Loucy (cell line): ENCODE measurements around the gene MIER3.

ENCODE experiments used
- H2AFZ ChIP-seq: fragments of 200-600 bp; sonication (generic); 2 replicates; pipeline ENCODE4 v1.6.0; 2016; ENCODE audit warnings: antibody characterized with exemption, mild to moderate bottlenecking, low read length, moderate library complexity
- H3F3A ChIP-seq: fragments of 200-600 bp; 2 replicates; pipeline ENCODE4 v1.6.0; 2016; ENCODE audit warnings: antibody characterized with exemption, low read depth, mild to moderate bottlenecking
- H3K27me3 ChIP-seq: fragments of 200-600 bp; sonication (generic); 2 replicates; pipeline ENCODE4 v1.6.1; 2014; ENCODE audit warnings: low read length, mild to moderate bottlenecking; ENCODE audit not compliant: insufficient read depth, poor library complexity, severe bottlenecking
- H3K36me3 ChIP-seq: fragments of 200-600 bp; sonication (generic); 2 replicates; pipeline ENCODE4 v1.6.1; 2016; ENCODE audit warnings: low read length; ENCODE audit not compliant: insufficient read depth
- H3K4me1 ChIP-seq: fragments of 200-600 bp; sonication (generic); 2 replicates; pipeline ENCODE4 v1.5.1; 2014; ENCODE audit warnings: low read length, mild to moderate bottlenecking; ENCODE audit not compliant: insufficient read depth, poor library complexity, severe bottlenecking
- H3K4me2 ChIP-seq: fragments of 200-600 bp; sonication (generic); 2 replicates; pipeline ENCODE4 v1.6.0; 2014; ENCODE audit warnings: antibody characterized with exemption, low read length, low read depth, mild to moderate bottlenecking; ENCODE audit not compliant: poor library complexity, severe bottlenecking
- H3K4me3 ChIP-seq: fragments of 200-600 bp; sonication (generic); 2 replicates; pipeline ENCODE4 v1.5.1; 2014; ENCODE audit warnings: low read length, mild to moderate bottlenecking, mixed read lengths; ENCODE audit not compliant: poor library complexity, severe bottlenecking
- H3K79me2 ChIP-seq: fragments of 200-600 bp; sonication (generic); 2 replicates; pipeline ENCODE4 v1.6.1; 2014; ENCODE audit warnings: low read length; ENCODE audit not compliant: insufficient read depth
- H3K9ac ChIP-seq: fragments of 200-600 bp; sonication (generic); 2 replicates; pipeline ENCODE4 v1.6.0; 2014; ENCODE audit warnings: mild to moderate bottlenecking, low read depth, low read length, moderate library complexity; ENCODE audit not compliant: poor library complexity, severe bottlenecking
- H3K9me2 ChIP-seq: fragments of 200-600 bp; sonication (generic); replicated peaks from 2 replicates; pipeline ENCODE4 v1.6.1; 2016; ENCODE audit warnings: low read depth, low read length, mixed read lengths
- H3K9me3 ChIP-seq: fragments of 200-600 bp; sonication (generic); 2 replicates; pipeline ENCODE4 v1.6.1; 2014; ENCODE audit warnings: mild to moderate bottlenecking, antibody characterized with exemption, low read length, low read depth; ENCODE audit not compliant: insufficient read depth
- H4K20me1 ChIP-seq: fragments of 200-600 bp; sonication (generic); 2 replicates; pipeline ENCODE4 v1.6.0; 2014; ENCODE audit warnings: antibody characterized with exemption, low read length, mild to moderate bottlenecking; ENCODE audit not compliant: insufficient read depth, poor library complexity, severe bottlenecking
- EZH2phosphoT487 ChIP-seq: fragments of 200-600 bp; IDR thresholded peaks from 2 replicates; pipeline ENCODE4 v1.6.1; 2018; ENCODE audit warnings: antibody characterized with exemption, mild to moderate bottlenecking, moderate library complexity, borderline replicate concordance
- TF ChIP-seq, protein P1 (sequence below): fragments of 200-600 bp; sonication (generic); conservative IDR thresholded peaks from 2 replicates; pipeline ENCODE4 v1.5.1; 2014; ENCODE audit warnings: mild to moderate bottlenecking, antibody characterized with exemption, low read length

Gene MIER3

DNA sequence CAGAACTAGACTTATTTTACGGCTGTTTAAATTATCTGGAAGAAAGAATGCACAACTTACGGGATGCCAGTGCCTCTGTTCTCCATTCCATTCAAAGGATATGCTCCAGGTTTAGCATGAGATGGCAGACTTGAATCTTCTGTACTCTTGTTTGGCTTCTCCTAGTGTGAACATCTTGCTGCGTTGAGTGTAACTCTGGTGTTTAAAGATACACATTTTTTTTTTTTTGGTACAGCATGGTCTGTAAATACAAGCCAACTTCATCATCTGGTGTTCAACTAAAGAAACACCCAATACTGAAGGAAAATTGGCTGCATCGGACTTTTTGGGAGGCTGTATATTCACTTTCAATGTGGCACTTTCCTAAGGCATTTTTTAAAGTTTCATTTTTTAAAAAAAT, 7.4 kb upstream of the MIER3 start:
- Histone ChIP-seq H3K27me3 (no peaks in the 10 kb centered on the region), H3K9me2 (no peaks in the 10 kb centered on the region), H3F3A (no peaks in the 10 kb centered on the region), H3K79me2 (no peaks in the 10 kb centered on the region), H3K9me3 (no peaks in the 10 kb centered on the region), H3K4me1 (no peaks in the 10 kb centered on the region), H3K4me2 (no peak overlapping the region), H2AFZ (no peak overlapping the region), H3K4me3 (no peak overlapping the region), H4K20me1 (no peaks in the 10 kb centered on the region), H3K9ac (no peak overlapping the region), H3K36me3 (no peaks in the 10 kb centered on the region)
- TF ChIP-seq EZH2phosphoT487 = no peak
- TF ChIP-seq, protein P1, sequence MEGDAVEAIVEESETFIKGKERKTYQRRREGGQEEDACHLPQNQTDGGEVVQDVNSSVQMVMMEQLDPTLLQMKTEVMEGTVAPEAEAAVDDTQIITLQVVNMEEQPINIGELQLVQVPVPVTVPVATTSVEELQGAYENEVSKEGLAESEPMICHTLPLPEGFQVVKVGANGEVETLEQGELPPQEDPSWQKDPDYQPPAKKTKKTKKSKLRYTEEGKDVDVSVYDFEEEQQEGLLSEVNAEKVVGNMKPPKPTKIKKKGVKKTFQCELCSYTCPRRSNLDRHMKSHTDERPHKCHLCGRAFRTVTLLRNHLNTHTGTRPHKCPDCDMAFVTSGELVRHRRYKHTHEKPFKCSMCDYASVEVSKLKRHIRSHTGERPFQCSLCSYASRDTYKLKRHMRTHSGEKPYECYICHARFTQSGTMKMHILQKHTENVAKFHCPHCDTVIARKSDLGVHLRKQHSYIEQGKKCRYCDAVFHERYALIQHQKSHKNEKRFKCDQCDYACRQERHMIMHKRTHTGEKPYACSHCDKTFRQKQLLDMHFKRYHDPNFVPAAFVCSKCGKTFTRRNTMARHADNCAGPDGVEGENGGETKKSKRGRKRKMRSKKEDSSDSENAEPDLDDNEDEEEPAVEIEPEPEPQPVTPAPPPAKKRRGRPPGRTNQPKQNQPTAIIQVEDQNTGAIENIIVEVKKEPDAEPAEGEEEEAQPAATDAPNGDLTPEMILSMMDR = no peak

DNA sequence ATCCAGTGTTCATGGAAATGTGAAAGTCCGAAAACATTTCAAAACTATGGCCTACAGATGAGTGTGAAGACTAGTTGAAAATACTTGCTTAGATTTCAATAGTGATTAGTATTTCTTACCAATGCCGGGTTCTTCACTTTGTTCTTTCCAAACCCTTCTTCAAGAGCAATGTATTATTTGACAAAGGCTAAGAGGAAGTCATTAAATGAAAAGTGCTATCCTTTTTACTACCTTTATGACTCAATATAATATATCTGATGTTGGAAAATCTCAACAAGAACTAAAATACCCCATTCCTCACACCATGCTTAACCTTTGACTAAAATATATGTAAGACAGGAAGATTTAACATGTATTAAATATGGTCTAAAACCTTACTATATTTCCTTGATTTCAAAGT, 6.7 kb upstream of the MIER3 start:
- Histone ChIP-seq H4K20me1 (no peaks in the 10 kb centered on the region), H3K4me2 (no peak overlapping the region), H3K4me3 (no peak overlapping the region), H3K4me1 (no peaks in the 10 kb centered on the region), H3K9me2 (no peaks in the 10 kb centered on the region), H3K9me3 (no peaks in the 10 kb centered on the region), H3F3A (no peaks in the 10 kb centered on the region), H3K27me3 (peaks cover 2% of the 10 kb centered on the region), H2AFZ (no peak overlapping the region), H3K36me3 (no peaks in the 10 kb centered on the region), H3K9ac (no peak overlapping the region), H3K79me2 (no peaks in the 10 kb centered on the region)
- TF ChIP-seq EZH2phosphoT487 = no peak
- TF ChIP-seq, protein P1 = no peak

- no peaks in the 10 kb centered on the region for H3K9me3 ChIP-seq
- H3K4me1 ChIP-seq = peaks cover 12% of the 10 kb centered on the region
- H4K20me1 ChIP-seq = peaks cover 11% of the 10 kb centered on the region
- H2AFZ ChIP-seq = no peak overlapping the region
- H3K4me3 ChIP-seq = no peak overlapping the region
- H3K36me3 ChIP-seq = no peaks in the 10 kb centered on the region
- no peaks in the 10 kb centered on the region for H3K9me2 ChIP-seq
- peaks cover 8% of the 10 kb centered on the region for H3K27me3 ChIP-seq
- no peak overlapping the region for H3K4me2 ChIP-seq
- no peak for TF ChIP-seq EZH2phosphoT487
- TF ChIP-seq, protein P1 = no peak
- peaks cover 24% of the 10 kb centered on the region for H3K79me2 ChIP-seq
- no peaks in the 10 kb centered on the region for H3F3A ChIP-seq
- no peak overlapping the region for H3K9ac ChIP-seq
Observed at GRCh38 chr5:56954262-56954661, 2.3 kb upstream of the MIER3 start.
